HG02759 (cell line): ENCODE data around the gene ZNF608.
A peak's percentile ranks its signal among the peaks of the same experiment; 100 is the strongest.

Experiments used
- ATAC-seq: cut with Tn5 transposase; IDR thresholded peaks from one replicate; pipeline ENCODE4 v1.9.1; 2021; ENCODE audit warnings: mild to moderate bottlenecking, moderate library complexity; ENCODE audit not compliant: unreplicated experiment

ZNF608 gene

GRCh38 chr5:124738681-124739633 lies 7.5 kb downstream of the ZNF608 start:
- ATAC-seq = no peak

- ATAC-seq = no peak
Observed at GRCh38 chr5:124737651-124738050, 8.8 kb downstream of the ZNF608 start.

- ATAC-seq = no peak
Observed at GRCh38 chr5:124736805-124737188, 9.6 kb downstream of the ZNF608 start.

- ATAC-seq = no peak
Observed at GRCh38 chr5:124736082-124736804, 10.2 kb downstream of the ZNF608 start.

- ATAC-seq = no peak
Observed at GRCh38 chr5:124735169-124735858, 11.1 kb downstream of the ZNF608 start.

GRCh38 chr5:124734574-124735168 lies 11.8 kb downstream of the ZNF608 start:
- no peak for ATAC-seq

- ATAC-seq = no peak
Observed at GRCh38 chr5:124733329-124733650, 13.1 kb downstream of the ZNF608 start.

GRCh38 chr5:124732428-124733328 lies 13.8 kb downstream of the ZNF608 start:
- ATAC-seq = no peak

GRCh38 chr5:124730381-124730780 lies 16.1 kb downstream of the ZNF608 start:
- no peak for ATAC-seq

GRCh38 chr5:124729720-124730359 lies 16.6 kb downstream of the ZNF608 start:
- peak; percentile 40 for ATAC-seq

GRCh38 chr5:124728968-124729332 lies 17.5 kb downstream of the ZNF608 start:
- ATAC-seq = no peak

- ATAC-seq = no peak
Observed at GRCh38 chr5:124728331-124728967, 18.0 kb downstream of the ZNF608 start.

- no peak for ATAC-seq
Observed at GRCh38 chr5:124726631-124727362, 19.6 kb downstream of the ZNF608 start.

GRCh38 chr5:124725622-124726258 lies 20.7 kb downstream of the ZNF608 start:
- no peak for ATAC-seq

GRCh38 chr5:124725040-124725434 lies 21.4 kb downstream of the ZNF608 start:
- ATAC-seq = peak; percentile 59

GRCh38 chr5:124724357-124725039 lies 21.9 kb downstream of the ZNF608 start:
- peak; percentile 33 for ATAC-seq

GRCh38 chr5:124721229-124721735 lies 25.2 kb downstream of the ZNF608 start:
- no peak for ATAC-seq
